Breast epithelium (tissue), 4 donors: ENCODE results near the gene TMEM179. TPM values are rescaled to one million over a fixed set of nuclear protein-coding genes. Genes with fewer than 3 reads are reported as not detected.

Source experiments
- DNase-seq, 2 donors: peaks; one replicate each; pipeline ENCODE4 v3.0.0-alpha.2; 2019; ENCODE audit warnings: low spot score in 2 of 2
- H3K27ac ChIP-seq, 2 donors: fragments of 200-600 bp; sonication (generic) in 1 of 2; one replicate each; pipeline ENCODE4 v1.5.1; 2016 to 2019; ENCODE audit warnings: mild to moderate bottlenecking in 1 of 2
- H3K27me3 ChIP-seq, 2 donors: fragments of 200-600 bp; sonication (generic) in 1 of 2; one replicate each; pipeline versions ENCODE4 v1.5.1 to v1.6.0; 2017 to 2019; ENCODE audit warnings: control low read depth in 1 of 2, mild to moderate bottlenecking in 1 of 2
- H3K36me3 ChIP-seq: fragments of 200-600 bp; one replicate; pipeline ENCODE4 v1.5.1; 2019
- H3K4me1 ChIP-seq, 2 donors: fragments of 200-600 bp; sonication (generic); one replicate each; pipeline ENCODE4 v1.5.1; 2016 to 2019; ENCODE audit warnings: control low read depth in 1 of 2
- H3K4me3 ChIP-seq, 3 donors: fragments of 200-600 bp; sonication (generic); 1 replicate in 2 of 3; 2 replicates in 1 of 3; pipeline ENCODE4 v1.5.1; 2016 to 2019; ENCODE audit warnings: mild to moderate bottlenecking in 3 of 3, moderate library complexity in 2 of 3
- H3K9me3 ChIP-seq, 2 donors: fragments of 200-600 bp; sonication (generic) in 1 of 2; one replicate each; pipeline ENCODE4 v1.5.1; 2016 to 2019; ENCODE audit warnings: control low read depth in 1 of 2
- CTCF ChIP-seq, 3 donors: fragments of 450-650 bp; IDR thresholded peaks; one replicate each; pipeline ENCODE4 v1.5.1; 2016 to 2017; ENCODE audit warnings: antibody characterized with exemption in 3 of 3, mild to moderate bottlenecking in 3 of 3, moderate library complexity in 3 of 3
- POLR2A ChIP-seq: fragments of 450-650 bp; IDR thresholded peaks from one replicate; pipeline ENCODE4 v1.6.1; 2016; ENCODE audit warnings: antibody characterized with exemption, mild to moderate bottlenecking, moderate library complexity
- POLR2AphosphoS5 ChIP-seq, 3 donors: sonication (generic); formaldehyde crosslinking; IDR thresholded peaks; one replicate each; pipeline ENCODE4 v1.6.1; 2017; ENCODE audit warnings: antibody characterized with exemption in 3 of 3
- intact Hi-C: fragments of 100-400 bp; cut with DNase I; formaldehyde crosslinking; loops from one replicate; pipeline ENCODE4 v1.15.1; 2023; ENCODE audit warnings: low total_unique reads
- total RNA-seq, 3 donors: library from RNA; depleted of rRNA; stranded (reverse); fragments of >200 nt; gene quantifications; one replicate each; pipeline ENCODE4 v1.1.0, GENCODE V29; 2016

TMEM179 gene
- total RNA-seq, 3 donors from 2014 or later = not detected

- TF ChIP-seq CTCF (IDR thresholded peaks at IDR 0.05) (no peak), POLR2A (no peak), POLR2AphosphoS5 (IDR thresholded peaks at IDR 0.05) (no peak)
- no peak for DNase-seq
- H3K9me3 ChIP-seq = peaks cover 6 to 10% of the 10 kb centered on the region in 2 donors
- intact Hi-C loops = no loop called here
- H3K4me3 ChIP-seq = no peak overlapping the region
- no peaks in the 10 kb centered on the region for H3K4me1 ChIP-seq
- H3K36me3 ChIP-seq = no peaks in the 10 kb centered on the region
- H3K27ac ChIP-seq = no peak overlapping the region
- peaks cover 0 to 12% of the 10 kb centered on the region in 2 donors for H3K27me3 ChIP-seq
Measured at GRCh38 chr14:104644091-104644635, 39.6 kb upstream of the TMEM179 start.

DNA sequence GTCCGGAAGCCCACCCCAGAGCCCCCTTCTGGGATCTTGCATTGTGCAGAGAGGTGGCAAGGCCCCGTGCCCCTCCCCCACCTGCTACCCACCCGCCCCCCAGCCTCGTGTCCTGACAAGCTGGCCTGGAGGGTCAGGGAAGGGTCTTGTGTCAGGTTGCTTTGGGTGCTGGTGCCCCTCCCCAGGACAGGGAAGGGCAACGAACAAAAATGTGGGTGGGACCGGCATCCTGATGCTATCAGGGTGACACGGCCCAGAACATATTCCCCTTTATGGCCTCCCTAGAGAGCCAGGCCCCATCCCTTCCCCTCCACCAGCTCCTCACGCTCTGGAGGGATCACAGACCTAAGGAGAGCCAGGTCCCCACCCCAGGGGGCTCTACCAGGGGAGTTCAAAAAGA is 38.7 kb upstream of the TMEM179 start:
- H3K27me3 ChIP-seq = peaks cover 0 to 18% of the 10 kb centered on the region in 2 donors
- DNase-seq = no peak
- H3K27ac ChIP-seq = no peak overlapping the region
- intact Hi-C loops = no loop called here
- H3K4me1 ChIP-seq = no peaks in the 10 kb centered on the region
- peaks cover 6 to 10% of the 10 kb centered on the region in 2 donors for H3K9me3 ChIP-seq
- no peaks in the 10 kb centered on the region for H3K36me3 ChIP-seq
- no peak overlapping the region for H3K4me3 ChIP-seq
- TF ChIP-seq POLR2A (no peak), POLR2AphosphoS5 (IDR thresholded peaks at IDR 0.05) (no peak), CTCF (IDR thresholded peaks at IDR 0.05) (no peak)

- H3K27me3 ChIP-seq = peaks cover 0 to 18% of the 10 kb centered on the region in 2 donors
- no peak overlapping the region for H3K4me3 ChIP-seq
- H3K4me1 ChIP-seq = no peaks in the 10 kb centered on the region
- H3K9me3 ChIP-seq = peaks cover 6 to 10% of the 10 kb centered on the region in 2 donors
- H3K27ac ChIP-seq = no peak overlapping the region
- DNase-seq = no peak
- TF ChIP-seq POLR2AphosphoS5 (IDR thresholded peaks at IDR 0.05) (no peak), POLR2A (no peak), CTCF (IDR thresholded peaks at IDR 0.05) (no peak)
- intact Hi-C loops = no loop called here
- H3K36me3 ChIP-seq = no peaks in the 10 kb centered on the region
Measured at GRCh38 chr14:104642540-104642868, 37.9 kb upstream of the TMEM179 start.

GRCh38 chr14:104641753-104642539 is 37.4 kb upstream of the TMEM179 start:
- intact Hi-C loops = no loop called here

More at GRCh38 chr14:104641753-104642539, 37.4 kb upstream of the TMEM179 start:
- H3K36me3 ChIP-seq = no peaks in the 10 kb centered on the region
- no peak for DNase-seq
- no peak overlapping the region for H3K27ac ChIP-seq
- TF ChIP-seq CTCF (IDR thresholded peaks at IDR 0.05) (no peak), POLR2A (no peak)
- H3K27me3 ChIP-seq = peaks cover 0 to 18% of the 10 kb centered on the region in 2 donors
- H3K9me3 ChIP-seq = peaks cover 6 to 10% of the 10 kb centered on the region in 2 donors
- H3K4me1 ChIP-seq = no peaks in the 10 kb centered on the region
- no peak overlapping the region for H3K4me3 ChIP-seq
